GM23338 (cell line): Measurements from ENCODE around the gene ANKRD55. TPM values are rescaled to one million over a fixed set of nuclear protein-coding genes. Genes with fewer than 3 reads are reported as not detected.

Experiments used
- ATAC-seq: fragments of 200-7000 bp; cut with Tn5 transposase; 3 replicates; pipeline ENCODE4 v1.9.1; 2020
- DNase-seq: peaks from one replicate; pipeline ENCODE4 v3.0.0-alpha.2; 2015; ENCODE audit warnings: low spot score
- H2AFZ ChIP-seq: fragments of 200-600 bp; sonication (generic); 2 replicates; pipeline ENCODE4 v1.8.0; 2016; ENCODE audit warnings: antibody characterized with exemption, mild to moderate bottlenecking, moderate library complexity
- H3F3A ChIP-seq: fragments of 200-600 bp; sonication (generic); replicated peaks from 2 replicates; pipeline ENCODE4 v1.8.0; 2017; ENCODE audit warnings: antibody characterized with exemption, mixed run types, low read depth
- H3K27ac ChIP-seq: fragments of 200-600 bp; sonication (generic); 2 replicates; pipeline ENCODE4 v1.6.1; 2016; ENCODE audit warnings: low read depth
- H3K27me3 ChIP-seq: fragments of 200-600 bp; sonication (generic); 2 replicates; pipeline ENCODE4 v1.8.0; 2016; ENCODE audit warnings: mild to moderate bottlenecking, mixed run types, moderate library complexity; ENCODE audit not compliant: insufficient read depth
- H3K36me3 ChIP-seq: fragments of 200-600 bp; sonication (generic); 2 replicates; pipeline ENCODE4 v1.8.0; 2016; ENCODE audit warnings: mild to moderate bottlenecking; ENCODE audit not compliant: insufficient read depth
- H3K4me1 ChIP-seq: fragments of 200-600 bp; sonication (generic); 2 replicates; pipeline ENCODE4 v1.8.0; 2016; ENCODE audit warnings: mild to moderate bottlenecking, moderate library complexity; ENCODE audit not compliant: insufficient read depth
- H3K4me2 ChIP-seq: fragments of 200-600 bp; sonication (generic); 2 replicates; pipeline ENCODE4 v1.7.1; 2017; ENCODE audit warnings: mixed run types
- H3K4me3 ChIP-seq: fragments of 200-600 bp; sonication (generic); 2 replicates; pipeline ENCODE4 v1.6.1; 2016; ENCODE audit warnings: mixed run types
- H3K79me2 ChIP-seq: fragments of 200-600 bp; sonication (generic); replicated peaks from 2 replicates; pipeline ENCODE4 v1.8.0; 2017; ENCODE audit warnings: mild to moderate bottlenecking; ENCODE audit not compliant: insufficient read depth
- H3K9me2 ChIP-seq: fragments of 200-600 bp; sonication (generic); 2 replicates; pipeline ENCODE4 v1.8.0; 2017; ENCODE audit not compliant: insufficient read depth
- H4K20me1 ChIP-seq: fragments of 200-600 bp; sonication (generic); replicated peaks from 2 replicates; pipeline ENCODE4 v1.8.0; 2017; ENCODE audit warnings: mild to moderate bottlenecking; ENCODE audit not compliant: insufficient read depth
- H3K27ac Mint-ChIP-seq: 2 replicates; pipeline ENCODE4 v1.8.0; 2020; ENCODE audit warnings: inconsistent platforms, mild to moderate bottlenecking, moderate library complexity, mixed read lengths
- H3K27me3 Mint-ChIP-seq: 3 replicates; pipeline ENCODE4 v1.8.0; 2022; ENCODE audit warnings: low read depth, mild to moderate bottlenecking, moderate library complexity, mixed read lengths, inconsistent platforms; ENCODE audit not compliant: insufficient read depth, poor library complexity
- H3K36me3 Mint-ChIP-seq: 3 replicates; pipeline ENCODE4 v1.8.0; 2021; ENCODE audit warnings: low read depth, mild to moderate bottlenecking, inconsistent platforms, moderate library complexity, mixed read lengths
- H3K4me1 Mint-ChIP-seq: 3 replicates; pipeline ENCODE4 v1.8.0; 2020; ENCODE audit warnings: mild to moderate bottlenecking, inconsistent platforms, mixed read lengths
- H3K4me3 Mint-ChIP-seq: 3 replicates; pipeline ENCODE4 v1.8.0; 2021; ENCODE audit warnings: moderate library complexity, mild to moderate bottlenecking, inconsistent platforms, mixed read lengths
- H3K9me3 Mint-ChIP-seq: 3 replicates; pipeline ENCODE4 v1.8.0; 2020; ENCODE audit warnings: moderate library complexity, mild to moderate bottlenecking, inconsistent platforms, mixed read lengths
- CREB1 ChIP-seq: fragments of 250-450 bp; sonication (Bioruptor Pico); IDR thresholded peaks from 2 replicates; pipeline ENCODE4 v1.5.0; 2020; ENCODE audit warnings: low read depth, mild to moderate bottlenecking, moderate library complexity
- EZH2phosphoT487 ChIP-seq: fragments of 200-600 bp; sonication (generic); IDR thresholded peaks from one replicate; pipeline ENCODE4 v1.8.1; 2018; ENCODE audit warnings: antibody characterized with exemption; ENCODE audit not compliant: unreplicated experiment
- JUNB ChIP-seq: IDR thresholded peaks from one replicate; pipeline ENCODE4 v1.6.1; 2016; ENCODE audit warnings: antibody characterized with exemption; ENCODE audit not compliant: unreplicated experiment
- NANOG ChIP-seq: IDR thresholded peaks from 2 replicates; pipeline ENCODE4 v1.6.1; 2016; ENCODE audit warnings: antibody characterized with exemption, borderline replicate concordance
- STAT1 ChIP-seq: IDR thresholded peaks from one replicate; pipeline ENCODE4 v1.6.1; 2016; ENCODE audit warnings: antibody characterized with exemption; ENCODE audit not compliant: unreplicated experiment
- ZNF114 ChIP-seq: fragments of 250-450 bp; sonication (Bioruptor Pico); IDR thresholded peaks from 2 replicates; pipeline ENCODE4 v1.5.0; 2020; ENCODE audit warnings: mild to moderate bottlenecking, moderate library complexity
- ZNF331 ChIP-seq: fragments of 250-450 bp; sonication (Bioruptor Pico); IDR thresholded peaks from 2 replicates; pipeline ENCODE4 v1.5.0; 2020; ENCODE audit warnings: low read depth, mild to moderate bottlenecking, moderate library complexity
- ZNF462 ChIP-seq: fragments of 250-450 bp; sonication (Bioruptor Pico); IDR thresholded peaks from 2 replicates; pipeline ENCODE4 v1.5.0; 2020; ENCODE audit warnings: mild to moderate bottlenecking, moderate library complexity
- polyA plus RNA-seq: library from polyadenylated mRNA; unstranded; fragments of >200 nt; fragmentation: Nextera tagmentation; extraction: Ambion mirVana; gene quantifications from 2 replicates; pipeline ENCODE4 v1.2.1, GENCODE V29; 2016
- total RNA-seq: library from RNA; depleted of rRNA; stranded (reverse); fragments of >200 nt; shearing (Covaris generic); gene quantifications from 2 replicates; pipeline ENCODE4 v1.2.3, GENCODE V29; 2014
- TF ChIP-seq, protein P1 (sequence below): IDR thresholded peaks from one replicate; pipeline ENCODE4 v1.6.1; 2018; ENCODE audit warnings: antibody characterized with exemption; ENCODE audit not compliant: unreplicated experiment
- TF ChIP-seq, protein P2 (sequence below): IDR thresholded peaks from 2 replicates; pipeline ENCODE4 v1.6.1; 2016; ENCODE audit warnings: antibody characterized with exemption

The ANKRD55 gene
- total and polyA plus RNA-seq, 2 experiments from 2014 or later = not detected

- Mint-ChIP-seq H3K4me3 (no peak overlapping the region), H3K36me3 (no peaks in the 10 kb centered on the region), H3K9me3 (no peaks in the 10 kb centered on the region), H3K4me1 (peaks cover 4% of the 10 kb centered on the region; the same call in 2 of the 3 replicates), H3K27ac (no peak overlapping the region), H3K27me3 (peaks cover 2% of the 10 kb centered on the region)
- Histone ChIP-seq H4K20me1 (no peaks in the 10 kb centered on the region), H3K36me3 (no peaks in the 10 kb centered on the region), H2AFZ (no peak overlapping the region), H3K4me2 (no peak overlapping the region), H3K79me2 (no peaks in the 10 kb centered on the region), H3K4me3 (no peak overlapping the region), H3K27ac (no peak overlapping the region), H3K9me2 (0 out of 2 replicates have a peak, but pooled peaks cover 5% of the 10 kb centered on the region), H3K4me1 (no peaks in the 10 kb centered on the region), H3F3A (no peaks in the 10 kb centered on the region), H3K27me3 (no peaks in the 10 kb centered on the region)
- no peak for TF ChIP-seq CREB1
- ATAC-seq = no peak
- DNase-seq = no peak
Observed at GRCh38 chr5:56273376-56273955, 40.3 kb upstream of the ANKRD55 start.

GRCh38 chr5:56272765-56273164 is 39.6 kb upstream of the ANKRD55 start:
- H3K27me3 ChIP-seq = no peaks in the 10 kb centered on the region
- H3K4me2 ChIP-seq = no peak overlapping the region
- H3K9me3 Mint-ChIP-seq = no peaks in the 10 kb centered on the region
- H3K36me3 Mint-ChIP-seq = no peaks in the 10 kb centered on the region
- H3F3A ChIP-seq = no peaks in the 10 kb centered on the region
- H3K9me2 ChIP-seq = 0 out of 2 replicates have a peak, but pooled peaks cover 5% of the 10 kb centered on the region
- no peak overlapping the region for H3K27ac ChIP-seq
- DNase-seq (no peak), ATAC-seq (no peak)
- no peaks in the 10 kb centered on the region for H3K4me1 ChIP-seq
- no peak overlapping the region for H3K4me3 Mint-ChIP-seq
- no peaks in the 10 kb centered on the region for H4K20me1 ChIP-seq
- H3K36me3 ChIP-seq = no peaks in the 10 kb centered on the region
- no peak overlapping the region for H2AFZ ChIP-seq
- H3K79me2 ChIP-seq = no peaks in the 10 kb centered on the region
- H3K4me3 ChIP-seq = no peak overlapping the region
- H3K27me3 Mint-ChIP-seq = peaks cover 2% of the 10 kb centered on the region
- H3K4me1 Mint-ChIP-seq = peaks cover 4% of the 10 kb centered on the region; the same call in 2 of the 3 replicates
- H3K27ac Mint-ChIP-seq = no peak overlapping the region
- TF ChIP-seq EZH2phosphoT487 (no peak), ZNF331 (CRISPR knock-in tag) (no peak), STAT1 (no peak), ZNF114 (CRISPR knock-in tag) (no peak), JUNB (no peak), NANOG (no peak), ZNF462 (CRISPR knock-in tag) (no peak)
- TF ChIP-seq, protein P1, sequence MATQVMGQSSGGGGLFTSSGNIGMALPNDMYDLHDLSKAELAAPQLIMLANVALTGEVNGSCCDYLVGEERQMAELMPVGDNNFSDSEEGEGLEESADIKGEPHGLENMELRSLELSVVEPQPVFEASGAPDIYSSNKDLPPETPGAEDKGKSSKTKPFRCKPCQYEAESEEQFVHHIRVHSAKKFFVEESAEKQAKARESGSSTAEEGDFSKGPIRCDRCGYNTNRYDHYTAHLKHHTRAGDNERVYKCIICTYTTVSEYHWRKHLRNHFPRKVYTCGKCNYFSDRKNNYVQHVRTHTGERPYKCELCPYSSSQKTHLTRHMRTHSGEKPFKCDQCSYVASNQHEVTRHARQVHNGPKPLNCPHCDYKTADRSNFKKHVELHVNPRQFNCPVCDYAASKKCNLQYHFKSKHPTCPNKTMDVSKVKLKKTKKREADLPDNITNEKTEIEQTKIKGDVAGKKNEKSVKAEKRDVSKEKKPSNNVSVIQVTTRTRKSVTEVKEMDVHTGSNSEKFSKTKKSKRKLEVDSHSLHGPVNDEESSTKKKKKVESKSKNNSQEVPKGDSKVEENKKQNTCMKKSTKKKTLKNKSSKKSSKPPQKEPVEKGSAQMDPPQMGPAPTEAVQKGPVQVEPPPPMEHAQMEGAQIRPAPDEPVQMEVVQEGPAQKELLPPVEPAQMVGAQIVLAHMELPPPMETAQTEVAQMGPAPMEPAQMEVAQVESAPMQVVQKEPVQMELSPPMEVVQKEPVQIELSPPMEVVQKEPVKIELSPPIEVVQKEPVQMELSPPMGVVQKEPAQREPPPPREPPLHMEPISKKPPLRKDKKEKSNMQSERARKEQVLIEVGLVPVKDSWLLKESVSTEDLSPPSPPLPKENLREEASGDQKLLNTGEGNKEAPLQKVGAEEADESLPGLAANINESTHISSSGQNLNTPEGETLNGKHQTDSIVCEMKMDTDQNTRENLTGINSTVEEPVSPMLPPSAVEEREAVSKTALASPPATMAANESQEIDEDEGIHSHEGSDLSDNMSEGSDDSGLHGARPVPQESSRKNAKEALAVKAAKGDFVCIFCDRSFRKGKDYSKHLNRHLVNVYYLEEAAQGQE = no peak
- TF ChIP-seq, protein P2, sequence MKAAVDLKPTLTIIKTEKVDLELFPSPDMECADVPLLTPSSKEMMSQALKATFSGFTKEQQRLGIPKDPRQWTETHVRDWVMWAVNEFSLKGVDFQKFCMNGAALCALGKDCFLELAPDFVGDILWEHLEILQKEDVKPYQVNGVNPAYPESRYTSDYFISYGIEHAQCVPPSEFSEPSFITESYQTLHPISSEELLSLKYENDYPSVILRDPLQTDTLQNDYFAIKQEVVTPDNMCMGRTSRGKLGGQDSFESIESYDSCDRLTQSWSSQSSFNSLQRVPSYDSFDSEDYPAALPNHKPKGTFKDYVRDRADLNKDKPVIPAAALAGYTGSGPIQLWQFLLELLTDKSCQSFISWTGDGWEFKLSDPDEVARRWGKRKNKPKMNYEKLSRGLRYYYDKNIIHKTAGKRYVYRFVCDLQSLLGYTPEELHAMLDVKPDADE = no peak
